Liver (tissue), 9 donors: ENCODE data around the gene AKAP13. TPM values are rescaled to one million over a fixed set of nuclear protein-coding genes. Genes with fewer than 3 reads are reported as not detected.

Experiments used
- DNase-seq: peaks from one replicate; pipeline ENCODE4 v3.0.0-alpha.2; 2017; ENCODE audit warnings: low spot score
- H3K27ac ChIP-seq, 2 donors: one replicate each; pipeline ENCODE4 v1.7.0; 2013; ENCODE audit warnings: inconsistent platforms in 2 of 2, low read length in 2 of 2, control low read depth in 1 of 2, low read depth in 1 of 2, mild to moderate bottlenecking in 1 of 2
- H3K27me3 ChIP-seq, 4 donors: one replicate each; pipeline versions ENCODE4 v1.6.1 to v1.7.0; 2013; ENCODE audit warnings: low read length in 3 of 4, inconsistent platforms in 1 of 4, mild to moderate bottlenecking in 1 of 4, moderate library complexity in 1 of 4; ENCODE audit not compliant: control insufficient read depth in 4 of 4, insufficient read depth in 4 of 4
- H3K36me3 ChIP-seq, 4 donors: one replicate each; pipeline versions ENCODE4 v1.6.1 to v1.7.0; 2013; ENCODE audit warnings: low read length in 3 of 4, mild to moderate bottlenecking in 3 of 4, low read depth in 1 of 4, moderate library complexity in 1 of 4; ENCODE audit not compliant: control insufficient read depth in 4 of 4, insufficient read depth in 3 of 4
- H3K4me1 ChIP-seq, 4 donors: one replicate each; pipeline versions ENCODE4 v1.6.1 to v1.7.0; 2013; ENCODE audit warnings: low read length in 3 of 4, mild to moderate bottlenecking in 3 of 4, moderate library complexity in 1 of 4; ENCODE audit not compliant: control insufficient read depth in 4 of 4, insufficient read depth in 4 of 4
- H3K4me3 ChIP-seq, 3 donors: one replicate each; pipeline versions ENCODE4 v1.6.1 to v1.7.0; 2013; ENCODE audit warnings: low read length in 3 of 3, control low read depth in 1 of 3, low read depth in 1 of 3, mild to moderate bottlenecking in 1 of 3
- H3K9ac ChIP-seq, 2 donors: one replicate each; pipeline ENCODE4 v1.7.0; 2013; ENCODE audit warnings: low read length in 2 of 2, mild to moderate bottlenecking in 2 of 2, moderate library complexity in 2 of 2, control low read depth in 1 of 2, low read depth in 1 of 2
- H3K9me3 ChIP-seq, 4 donors: one replicate each; pipeline versions ENCODE4 v1.6.1 to v1.7.0; 2013; ENCODE audit warnings: low read length in 3 of 4; ENCODE audit not compliant: control insufficient read depth in 4 of 4
- EGR1 ChIP-seq, 2 donors: IDR thresholded peaks; 2 replicates each; pipeline ENCODE4 v1.6.1; 2016 to 2018; ENCODE audit warnings: antibody characterized with exemption in 2 of 2, low read depth in 2 of 2
- FOXA1 ChIP-seq: IDR thresholded peaks from 2 replicates; pipeline ENCODE4 v1.6.1; 2016; ENCODE audit warnings: antibody characterized with exemption
- GABPA ChIP-seq, 2 donors: IDR thresholded peaks in 1 of 2; conservative IDR thresholded peaks in 1 of 2; 2 replicates each; pipeline ENCODE4 v1.6.1; 2016; ENCODE audit warnings: antibody characterized with exemption in 2 of 2, mild to moderate bottlenecking in 1 of 2, moderate library complexity in 1 of 2
- HNF4A ChIP-seq, 2 donors: conservative IDR thresholded peaks; 2 replicates each; pipeline ENCODE4 v1.6.1; 2016; ENCODE audit warnings: antibody characterized with exemption in 2 of 2, mild to moderate bottlenecking in 2 of 2
- JUND ChIP-seq, 2 donors: IDR thresholded peaks; 2 replicates each; pipeline ENCODE4 v1.6.1; 2016; ENCODE audit warnings: antibody characterized with exemption in 2 of 2
- NR2F2 ChIP-seq: IDR thresholded peaks from 2 replicates; pipeline ENCODE4 v1.6.1; 2016; ENCODE audit warnings: antibody characterized with exemption
- RAD21 ChIP-seq, 2 donors: IDR thresholded peaks; 2 replicates each; pipeline ENCODE4 v1.6.1; 2016; ENCODE audit warnings: antibody characterized with exemption in 2 of 2, mild to moderate bottlenecking in 2 of 2
- RXRA ChIP-seq, 2 donors: IDR thresholded peaks; 2 replicates each; pipeline ENCODE4 v1.6.1; 2017 to 2018; ENCODE audit warnings: antibody characterized with exemption in 2 of 2, mild to moderate bottlenecking in 1 of 2
- TAF1 ChIP-seq: conservative IDR thresholded peaks from 2 replicates; pipeline ENCODE4 v1.6.1; 2016; ENCODE audit warnings: antibody characterized with exemption, mild to moderate bottlenecking
- YY1 ChIP-seq: IDR thresholded peaks from 2 replicates; pipeline ENCODE4 v1.6.1; 2016; ENCODE audit warnings: antibody characterized with exemption, mild to moderate bottlenecking
- WGBS: extraction: QIAGEN DNeasy Blood & Tissue Kit; methylation state at CpG from one replicate; pipeline ENCODE4 v1.1.7; 2013; 5-methylcytosine and 5-hydroxymethylcytosine counted together
- polyA plus RNA-seq, 2 donors: library from polyadenylated mRNA; stranded (reverse) in 1 of 2; unstranded in 1 of 2; fragments of 200-250 nt in 1 of 2; fragments of >200 nt in 1 of 2; fragmentation: Nextera tagmentation in 1 of 2; extraction: Ambion mirVana in 1 of 2; gene quantifications; one replicate each; pipeline versions ENCODE4 v1.2.1 to v1.2.3, GENCODE V29; 2013 to 2015
- total RNA-seq, 2 donors: library from RNA; depleted of rRNA; stranded (reverse); fragments of >200 nt; gene quantifications; one replicate each; pipeline ENCODE4 v1.2.3, GENCODE V29; 2014
- TF ChIP-seq, protein P1 (sequence below): IDR thresholded peaks from 2 replicates; pipeline ENCODE4 v1.6.1; 2016; ENCODE audit warnings: antibody characterized with exemption
- TF ChIP-seq, protein P2 (sequence below): IDR thresholded peaks from 2 replicates; pipeline ENCODE4 v1.6.1; 2016; ENCODE audit warnings: antibody characterized with exemption
- TF ChIP-seq, protein P3 (sequence below): fragments of 150-350 bp; IDR thresholded peaks from 2 replicates; pipeline ENCODE4 v1.5.1; 2017; ENCODE audit warnings: improper control_type of control experiment, low read depth, low read length; ENCODE audit not compliant: missing input control
- TF ChIP-seq, protein P4 (sequence below): IDR thresholded peaks from 2 replicates; pipeline ENCODE4 v1.6.1; 2016; ENCODE audit warnings: antibody characterized with exemption
- donor health status: healthy.
- donor health status: healthy.
- donor health status: healthy.
- donor health status: healthy.
- donor health status: healthy.

The AKAP13 gene
- total and polyA plus RNA-seq, 4 donors, result 18.6 to 92.3 (median 37.4) TPM

DNA sequence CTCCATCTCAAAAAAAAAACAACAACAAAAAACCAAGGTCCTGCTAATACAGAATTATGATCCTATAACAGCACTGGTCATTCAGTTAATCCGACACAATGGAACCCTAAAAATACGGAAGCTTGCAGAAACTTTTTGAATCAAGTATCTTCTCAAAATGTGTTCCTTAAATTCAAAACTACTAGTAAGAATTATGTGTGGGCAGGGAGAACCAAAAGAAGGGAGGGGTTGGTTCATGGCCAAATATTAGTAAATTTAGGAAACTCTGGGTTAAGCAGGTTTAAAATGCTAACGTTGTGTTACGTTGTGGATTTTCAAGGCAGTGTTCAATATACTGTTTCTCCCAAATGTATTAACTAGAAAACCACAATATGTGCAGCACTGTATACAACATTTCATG, 298.8 kb downstream of the AKAP13 start:
- H3K36me3 ChIP-seq, result peaks cover 6 to 26% (median 19%) of the 10 kb centered on the region in 4 donors

DNA sequence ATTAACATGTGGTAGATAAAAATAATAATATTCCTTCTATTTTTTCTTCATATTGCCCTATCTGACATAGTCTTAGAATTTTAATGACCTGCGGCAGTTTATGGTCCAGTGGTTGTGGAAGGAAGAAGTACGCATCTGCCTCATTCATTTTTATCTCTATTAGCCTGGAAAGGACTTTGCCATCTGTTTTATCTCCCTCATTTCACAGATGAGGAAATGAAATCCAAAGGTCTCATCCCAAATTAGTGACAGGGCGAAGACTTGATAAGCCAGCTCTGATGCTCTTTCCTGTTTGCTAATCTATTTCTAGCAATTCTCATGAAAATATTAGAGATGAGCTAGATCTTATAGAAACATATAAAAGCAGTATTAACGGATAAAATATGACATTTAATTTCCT, 301.0 kb downstream of the AKAP13 start:
- H3K27ac ChIP-seq, result no peak overlapping the region
- DNase-seq, result no peak
- TF ChIP-seq, protein P1, sequence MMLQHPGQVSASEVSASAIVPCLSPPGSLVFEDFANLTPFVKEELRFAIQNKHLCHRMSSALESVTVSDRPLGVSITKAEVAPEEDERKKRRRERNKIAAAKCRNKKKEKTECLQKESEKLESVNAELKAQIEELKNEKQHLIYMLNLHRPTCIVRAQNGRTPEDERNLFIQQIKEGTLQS, result no peak
- peak; percentile 29 to 55 for TF ChIP-seq HNF4A (conservative IDR thresholded peaks at IDR 0.05)
- TF ChIP-seq, protein P2, sequence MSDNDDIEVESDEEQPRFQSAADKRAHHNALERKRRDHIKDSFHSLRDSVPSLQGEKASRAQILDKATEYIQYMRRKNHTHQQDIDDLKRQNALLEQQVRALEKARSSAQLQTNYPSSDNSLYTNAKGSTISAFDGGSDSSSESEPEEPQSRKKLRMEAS, result no peak
- 77% methylated on average over 4 of the region's 4 CpGs for WGBS
- H3K9ac ChIP-seq, result no peak overlapping the region
- no peaks in the 10 kb centered on the region for H3K4me1 ChIP-seq
- no peaks in the 10 kb centered on the region for H3K27me3 ChIP-seq
- peaks cover 6 to 41% (median 30%) of the 10 kb centered on the region in 4 donors for H3K36me3 ChIP-seq
- H3K9me3 ChIP-seq, result no peaks in the 10 kb centered on the region
- H3K4me3 ChIP-seq, result no peak overlapping the region

More for the DNA sequence above, 298.8 kb downstream of the AKAP13 start:
- no peaks in the 10 kb centered on the region for H3K9me3 ChIP-seq
- no peaks in the 10 kb centered on the region for H3K27me3 ChIP-seq
- H3K4me1 ChIP-seq, result peaks cover 0 to 2% (median 0%) of the 10 kb centered on the region in 4 donors
- H3K27ac ChIP-seq, result no peak overlapping the region
- no peak overlapping the region for H3K9ac ChIP-seq
- no peak for DNase-seq
- no peak overlapping the region for H3K4me3 ChIP-seq
- TF ChIP-seq JUND (IDR thresholded peaks at IDR 0.05) (no peak), FOXA1 (no peak), YY1 (no peak), RXRA (IDR thresholded peaks at IDR 0.05) (no peak), EGR1 (IDR thresholded peaks at IDR 0.05; ENCODE audit: low read depth in 2 of 2) (no peak), RAD21 (IDR thresholded peaks at IDR 0.05) (no peak), NR2F2 (no peak), TAF1 (no peak), GABPA (IDR thresholded peaks at IDR 0.05 in 1 of 2, conservative IDR thresholded peaks at IDR 0.05 in 1 of 2) (no peak), HNF4A (conservative IDR thresholded peaks at IDR 0.05) (no peak)
- TF ChIP-seq, protein P3, sequence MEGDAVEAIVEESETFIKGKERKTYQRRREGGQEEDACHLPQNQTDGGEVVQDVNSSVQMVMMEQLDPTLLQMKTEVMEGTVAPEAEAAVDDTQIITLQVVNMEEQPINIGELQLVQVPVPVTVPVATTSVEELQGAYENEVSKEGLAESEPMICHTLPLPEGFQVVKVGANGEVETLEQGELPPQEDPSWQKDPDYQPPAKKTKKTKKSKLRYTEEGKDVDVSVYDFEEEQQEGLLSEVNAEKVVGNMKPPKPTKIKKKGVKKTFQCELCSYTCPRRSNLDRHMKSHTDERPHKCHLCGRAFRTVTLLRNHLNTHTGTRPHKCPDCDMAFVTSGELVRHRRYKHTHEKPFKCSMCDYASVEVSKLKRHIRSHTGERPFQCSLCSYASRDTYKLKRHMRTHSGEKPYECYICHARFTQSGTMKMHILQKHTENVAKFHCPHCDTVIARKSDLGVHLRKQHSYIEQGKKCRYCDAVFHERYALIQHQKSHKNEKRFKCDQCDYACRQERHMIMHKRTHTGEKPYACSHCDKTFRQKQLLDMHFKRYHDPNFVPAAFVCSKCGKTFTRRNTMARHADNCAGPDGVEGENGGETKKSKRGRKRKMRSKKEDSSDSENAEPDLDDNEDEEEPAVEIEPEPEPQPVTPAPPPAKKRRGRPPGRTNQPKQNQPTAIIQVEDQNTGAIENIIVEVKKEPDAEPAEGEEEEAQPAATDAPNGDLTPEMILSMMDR, result no peak
- TF ChIP-seq, protein P1, result no peak
- TF ChIP-seq, protein P2, result no peak
- TF ChIP-seq, protein P4, sequence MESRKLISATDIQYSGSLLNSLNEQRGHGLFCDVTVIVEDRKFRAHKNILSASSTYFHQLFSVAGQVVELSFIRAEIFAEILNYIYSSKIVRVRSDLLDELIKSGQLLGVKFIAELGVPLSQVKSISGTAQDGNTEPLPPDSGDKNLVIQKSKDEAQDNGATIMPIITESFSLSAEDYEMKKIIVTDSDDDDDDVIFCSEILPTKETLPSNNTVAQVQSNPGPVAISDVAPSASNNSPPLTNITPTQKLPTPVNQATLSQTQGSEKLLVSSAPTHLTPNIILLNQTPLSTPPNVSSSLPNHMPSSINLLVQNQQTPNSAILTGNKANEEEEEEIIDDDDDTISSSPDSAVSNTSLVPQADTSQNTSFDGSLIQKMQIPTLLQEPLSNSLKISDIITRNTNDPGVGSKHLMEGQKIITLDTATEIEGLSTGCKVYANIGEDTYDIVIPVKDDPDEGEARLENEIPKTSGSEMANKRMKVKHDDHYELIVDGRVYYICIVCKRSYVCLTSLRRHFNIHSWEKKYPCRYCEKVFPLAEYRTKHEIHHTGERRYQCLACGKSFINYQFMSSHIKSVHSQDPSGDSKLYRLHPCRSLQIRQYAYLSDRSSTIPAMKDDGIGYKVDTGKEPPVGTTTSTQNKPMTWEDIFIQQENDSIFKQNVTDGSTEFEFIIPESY, result no peak
- WGBS, result 91% methylated on average over 4 of the region's 4 CpGs
